ENCODE data around the gene KAT6B.
A peak's percentile ranks its signal among the peaks of the same experiment; 100 is the strongest.

KAT6B gene

GRCh38 chr10:74824184-74824899 is 2.1 kb upstream of the KAT6B start:
- peak; percentile 33 for DNase-seq

GRCh38 chr10:74824900-74825370 is 1.5 kb upstream of the KAT6B start:
- DNase-seq, result peak; percentile 35

GRCh38 chr10:74825371-74826141 is 844 bp upstream of the KAT6B start:
- peak; percentile 54 for DNase-seq

- no peak for DNase-seq
These were observed 643 bp downstream of the KAT6B start for GRCh38 chr10:74827045-74827441.

- DNase-seq, result no peak
These were observed 1.3 kb downstream of the KAT6B start for GRCh38 chr10:74827694-74828093.

- no peak for DNase-seq
These were observed 2.5 kb downstream of the KAT6B start for GRCh38 chr10:74828946-74829345.

- DNase-seq, result no peak
These were observed 5.2 kb downstream of the KAT6B start for GRCh38 chr10:74831518-74832120.

GRCh38 chr10:74835963-74836362 is 9.6 kb downstream of the KAT6B start:
- no peak for DNase-seq

- DNase-seq, result no peak
These were observed 10.5 kb downstream of the KAT6B start for GRCh38 chr10:74836877-74837276.

- no peak for DNase-seq
These were observed 11.3 kb downstream of the KAT6B start for GRCh38 chr10:74837743-74838142.

GRCh38 chr10:74839708-74840107 is 13.3 kb downstream of the KAT6B start:
- no peak for DNase-seq

GRCh38 chr10:74841265-74841973 is 15.0 kb downstream of the KAT6B start:
- DNase-seq, result no peak

GRCh38 chr10:74842301-74842954 is 16.0 kb downstream of the KAT6B start:
- DNase-seq, result no peak

GRCh38 chr10:74846958-74847357 is 20.6 kb downstream of the KAT6B start:
- no peak for DNase-seq

- no peak for DNase-seq
These were observed 25.4 kb downstream of the KAT6B start for GRCh38 chr10:74851831-74852230.

GRCh38 chr10:74852381-74852780 is 26.0 kb downstream of the KAT6B start:
- no peak for DNase-seq

GRCh38 chr10:74854610-74855009 is 28.2 kb downstream of the KAT6B start:
- no peak for DNase-seq

GRCh38 chr10:74855027-74855426 is 28.6 kb downstream of the KAT6B start:
- no peak for DNase-seq

GRCh38 chr10:74855439-74855838 is 29.0 kb downstream of the KAT6B start:
- DNase-seq, result no peak

- no peak for DNase-seq
These were observed 30.5 kb downstream of the KAT6B start for GRCh38 chr10:74856940-74857339.

GRCh38 chr10:74857586-74857985 is 31.2 kb downstream of the KAT6B start:
- no peak for DNase-seq

- no peak for DNase-seq
These were observed 33.1 kb downstream of the KAT6B start for GRCh38 chr10:74859546-74859945.

- no peak for DNase-seq
These were observed 36.2 kb downstream of the KAT6B start for GRCh38 chr10:74862625-74863024.
